SK-N-SH treated with all-trans-retinoic acid at 6 μM for 48 hours (cell line): ENCODE data around the gene CD3E.

Source experiments
- ATAC-seq: fragments of 200-7000 bp; cut with Tn5 transposase; 3 replicates; pipeline ENCODE4 v1.9.1; 2020; ENCODE audit warnings: mild to moderate bottlenecking, moderate library complexity
- ARNTL ChIP-seq: fragments of 450-650 bp; formaldehyde crosslinking; IDR thresholded peaks from 2 replicates; pipeline ENCODE4 v1.5.0; 2020; ENCODE audit warnings: low read depth, mild to moderate bottlenecking, moderate library complexity, borderline replicate concordance
- BACH2 ChIP-seq: fragments of 250-450 bp; sonication (Bioruptor Pico); IDR thresholded peaks from 2 replicates; pipeline ENCODE4 v1.9.0; 2021; ENCODE audit warnings: mild to moderate bottlenecking, borderline replicate concordance
- CREB5 ChIP-seq: fragments of 250-450 bp; sonication (Bioruptor Pico); IDR thresholded peaks from 2 replicates; pipeline ENCODE4 v1.5.1; 2020; ENCODE audit warnings: low read depth, mild to moderate bottlenecking, moderate library complexity
- CSDC2 ChIP-seq: fragments of 250-450 bp; sonication (Bioruptor Pico); IDR thresholded peaks from 2 replicates; pipeline ENCODE4 v1.5.0; 2020; ENCODE audit warnings: mild to moderate bottlenecking, moderate library complexity
- CSRNP3 ChIP-seq: fragments of 250-450 bp; sonication (Bioruptor Pico); IDR thresholded peaks from 2 replicates; pipeline ENCODE4 v1.5.1; 2021; ENCODE audit warnings: mild to moderate bottlenecking, moderate library complexity
- ESRRG ChIP-seq: fragments of 250-450 bp; sonication (Bioruptor Pico); IDR thresholded peaks from 2 replicates; pipeline ENCODE4 v1.6.1; 2021; ENCODE audit warnings: mild to moderate bottlenecking
- GLIS3 ChIP-seq: fragments of 250-450 bp; sonication (Bioruptor Pico); IDR thresholded peaks from 2 replicates; pipeline ENCODE4 v1.5.0; 2020; ENCODE audit warnings: mild to moderate bottlenecking, moderate library complexity
- ISL1 ChIP-seq: fragments of 250-450 bp; sonication (Bioruptor Pico); IDR thresholded peaks from 2 replicates; pipeline ENCODE4 v2.1.2; 2022; ENCODE audit warnings: mild to moderate bottlenecking, moderate library complexity
- OSR1 ChIP-seq: fragments of 250-450 bp; sonication (Bioruptor Pico); IDR thresholded peaks from 2 replicates; pipeline ENCODE4 v1.8.0; 2022; ENCODE audit warnings: moderate library complexity, mild to moderate bottlenecking, inconsistent platforms
- PATZ1 ChIP-seq: fragments of 250-450 bp; sonication (Bioruptor Pico); IDR thresholded peaks from 2 replicates; pipeline ENCODE4 v1.8.0; 2020; ENCODE audit warnings: mild to moderate bottlenecking, moderate library complexity, borderline replicate concordance
- POU6F1 ChIP-seq: fragments of 250-450 bp; sonication (Bioruptor Pico); IDR thresholded peaks from 2 replicates; pipeline ENCODE4 v1.8.0; 2021; ENCODE audit warnings: low read depth, mild to moderate bottlenecking, moderate library complexity, borderline replicate concordance
- PPARA ChIP-seq: fragments of 250-450 bp; sonication (Bioruptor Pico); IDR thresholded peaks from 2 replicates; pipeline ENCODE4 v1.5.0; 2020; ENCODE audit warnings: mild to moderate bottlenecking, borderline replicate concordance
- RARB ChIP-seq: fragments of 250-450 bp; sonication (Bioruptor Pico); IDR thresholded peaks from 2 replicates; pipeline ENCODE4 v1.8.0; 2021; ENCODE audit warnings: mild to moderate bottlenecking, moderate library complexity
- SNAI2 ChIP-seq: fragments of 250-450 bp; sonication (Bioruptor Pico); IDR thresholded peaks from 2 replicates; pipeline ENCODE4 v1.5.0; 2020; ENCODE audit warnings: mild to moderate bottlenecking, moderate library complexity
- TCF4 ChIP-seq: fragments of 250-450 bp; sonication (Bioruptor Pico); IDR thresholded peaks from 2 replicates; pipeline ENCODE4 v1.8.0; 2021; ENCODE audit warnings: mild to moderate bottlenecking, moderate library complexity, borderline replicate concordance
- TOX ChIP-seq: fragments of 250-450 bp; sonication (Bioruptor Pico); IDR thresholded peaks from 2 replicates; pipeline ENCODE4 v1.8.0; 2021; ENCODE audit warnings: mild to moderate bottlenecking, moderate library complexity, borderline replicate concordance
- TSHZ2 ChIP-seq: fragments of 250-450 bp; sonication (Bioruptor Pico); IDR thresholded peaks from 2 replicates; pipeline ENCODE4 v1.5.0; 2020; ENCODE audit warnings: mild to moderate bottlenecking, moderate library complexity
- ZC3H10 ChIP-seq: fragments of 250-450 bp; sonication (Bioruptor Pico); IDR thresholded peaks from 2 replicates; pipeline ENCODE4 v1.5.1; 2021; ENCODE audit warnings: mild to moderate bottlenecking, moderate library complexity
- ZFP3 ChIP-seq: fragments of 250-450 bp; sonication (Bioruptor Pico); IDR thresholded peaks from 2 replicates; pipeline ENCODE4 v1.5.0; 2020; ENCODE audit warnings: mild to moderate bottlenecking, moderate library complexity
- ZFP30 ChIP-seq: fragments of 450-650 bp; formaldehyde crosslinking; IDR thresholded peaks from 2 replicates; pipeline ENCODE4 v1.5.0; 2022; ENCODE audit warnings: mild to moderate bottlenecking, moderate library complexity
- ZNF565 ChIP-seq: fragments of 450-650 bp; formaldehyde crosslinking; conservative IDR thresholded peaks from 2 replicates; pipeline ENCODE4 v1.5.0; 2020; ENCODE audit warnings: low read depth, mild to moderate bottlenecking, moderate library complexity
- ZNF70 ChIP-seq: fragments of 450-650 bp; formaldehyde crosslinking; IDR thresholded peaks from 2 replicates; pipeline ENCODE4 v1.5.0; 2020; ENCODE audit warnings: mild to moderate bottlenecking, moderate library complexity
- ZNF8 ChIP-seq: fragments of 450-650 bp; formaldehyde crosslinking; IDR thresholded peaks from 2 replicates; pipeline ENCODE4 v1.5.0; 2020; ENCODE audit warnings: mild to moderate bottlenecking, moderate library complexity

The CD3E gene

GRCh38 chr11:118282606-118283005 is 21.9 kb upstream of the CD3E start:
- no peak for ATAC-seq
- TF ChIP-seq OSR1 (no peak), ARNTL (CRISPR knock-in tag) (no peak), GLIS3 (CRISPR knock-in tag) (no peak), ZNF565 (CRISPR knock-in tag) (no peak), CSDC2 (CRISPR knock-in tag) (no peak), TOX (CRISPR knock-in tag) (no peak), PPARA (CRISPR knock-in tag) (no peak), CSRNP3 (no peak), ESRRG (no peak), PATZ1 (CRISPR knock-in tag) (no peak), CREB5 (no peak), ZFP30 (no peak), ZNF8 (CRISPR knock-in tag) (no peak), BACH2 (CRISPR knock-in tag) (no peak), POU6F1 (CRISPR knock-in tag) (no peak), ZC3H10 (CRISPR knock-in tag) (no peak)
- TF ChIP-seq, all 23 proteins: peak for 0

- ATAC-seq, result no peak
- TF ChIP-seq RARB (CRISPR knock-in tag), result no peak
- TF ChIP-seq BACH2 (CRISPR knock-in tag), result no peak
- TF ChIP-seq ZNF70, result no peak
- no peak for TF ChIP-seq ZFP3
- no peak for TF ChIP-seq POU6F1 (CRISPR knock-in tag)
- no peak for TF ChIP-seq ZFP30
- no peak for TF ChIP-seq ZNF8 (CRISPR knock-in tag)
- TF ChIP-seq ESRRG, result no peak
- TF ChIP-seq CSRNP3, result no peak
- TF ChIP-seq GLIS3 (CRISPR knock-in tag), result no peak
- TF ChIP-seq SNAI2 (CRISPR knock-in tag), result no peak
- no peak for TF ChIP-seq OSR1
- TF ChIP-seq ZNF565 (CRISPR knock-in tag), result no peak
- no peak for TF ChIP-seq ZC3H10 (CRISPR knock-in tag)
- TF ChIP-seq PPARA (CRISPR knock-in tag), result no peak
- TF ChIP-seq ARNTL (CRISPR knock-in tag), result no peak
- no peak for TF ChIP-seq TSHZ2
- no peak for TF ChIP-seq ISL1 (CRISPR knock-in tag)
- TF ChIP-seq TCF4 (CRISPR knock-in tag), result no peak
- TF ChIP-seq CSDC2 (CRISPR knock-in tag), result no peak
Measured at GRCh38 chr11:118283037-118283636, 21.4 kb upstream of the CD3E start.
